Measurements from ENCODE around the gene IGSF21. TPM values are rescaled to one million over a fixed set of nuclear protein-coding genes. Genes with fewer than 3 reads are reported as not detected.

Gene IGSF21
- total and polyA plus RNA-seq, 7 experiments from 2014 or later, result not detected

DNA sequence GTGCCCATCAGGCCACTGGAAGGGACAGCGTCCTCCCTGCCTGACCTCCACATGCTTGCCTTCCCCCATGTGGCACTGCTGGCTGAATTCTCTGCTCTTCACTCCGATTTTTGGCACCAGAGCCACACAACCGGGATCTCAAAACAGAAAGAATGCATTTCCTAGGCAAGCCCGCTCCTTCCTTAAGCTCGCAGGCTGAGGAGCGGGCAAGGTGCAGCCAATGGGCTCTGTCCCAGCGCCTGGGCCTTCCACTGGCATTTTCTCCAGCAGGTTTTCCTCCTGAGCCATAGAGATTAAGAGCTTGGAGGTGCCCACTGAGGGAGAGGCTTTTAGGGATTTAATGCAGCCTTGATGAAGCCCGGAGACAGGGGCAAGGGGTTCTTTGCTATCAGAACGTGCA is 158.0 kb downstream of the IGSF21 start:
- ChIA-PET CTCF (no interaction called here), POLR2A (no interaction called here)
- no peaks in the 10 kb centered on the region for H3K4me1 ChIP-seq (ENCODE audit: control insufficient read depth in 2 of 2, insufficient read depth in 2 of 2, low read length in 2 of 2)
- Mint-ChIP-seq H3K36me3 (no peaks in the 10 kb centered on the region), H3K4me3 (no peak overlapping the region), H3K27me3 (peaks cover 0 to 64% (median 18%) of the 10 kb centered on the region in 5 donors), H3K4me1 (no peaks in the 10 kb centered on the region), H3K27ac (no peak overlapping the region), H3K9me3 (no peaks in the 10 kb centered on the region)
- intact Hi-C loops (cut with micrococcal nuclease), result no loop called here
- no peak overlapping the region for H3K4me3 ChIP-seq (ENCODE audit: low read length)
- ATAC-seq, result no peak
- H3K27ac ChIP-seq (ENCODE audit: low read depth, low read length), result no peak overlapping the region
- no peaks in the 10 kb centered on the region for H3K27me3 ChIP-seq (ENCODE audit: control insufficient read depth in 2 of 2, insufficient read depth in 2 of 2, low read length in 2 of 2)
- DNase-seq, result no peak
- no peaks in the 10 kb centered on the region for H3K36me3 ChIP-seq (ENCODE audit: control insufficient read depth in 2 of 3, insufficient read depth in 3 of 3, low read length in 3 of 3)
- no peaks in the 10 kb centered on the region for H3K9me3 ChIP-seq (ENCODE audit: control insufficient read depth in 2 of 3, low read length in 3 of 3)

- POLR2A ChIA-PET, result no interaction called here
- no peak overlapping the region for H3K27ac ChIP-seq (ENCODE audit: low read depth, low read length)
- Mint-ChIP-seq H3K36me3 (no peaks in the 10 kb centered on the region), H3K9me3 (peaks cover 0 to 4% (median 0%) of the 10 kb centered on the region in 11 donors), H3K4me1 (no peaks in the 10 kb centered on the region), H3K4me3 (no peak overlapping the region), H3K27ac (no peak overlapping the region), H3K27me3 (peaks cover 0 to 59% (median 18%) of the 10 kb centered on the region in 5 donors)
- no peaks in the 10 kb centered on the region for H3K9me3 ChIP-seq (ENCODE audit: control insufficient read depth in 2 of 3, low read length in 3 of 3)
- no peaks in the 10 kb centered on the region for H3K36me3 ChIP-seq (ENCODE audit: control insufficient read depth in 2 of 3, insufficient read depth in 3 of 3, low read length in 3 of 3)
- DNase-seq, result no peak
- CTCF ChIA-PET, result no interaction called here
- H3K4me1 ChIP-seq (ENCODE audit: control insufficient read depth in 2 of 2, insufficient read depth in 2 of 2, low read length in 2 of 2), result no peaks in the 10 kb centered on the region
- H3K27me3 ChIP-seq (ENCODE audit: control insufficient read depth in 2 of 2, insufficient read depth in 2 of 2, low read length in 2 of 2), result no peaks in the 10 kb centered on the region
- intact Hi-C loops (cut with micrococcal nuclease), result no loop called here
- no peak for ATAC-seq
- no peak overlapping the region for H3K4me3 ChIP-seq (ENCODE audit: low read length)
Observed at GRCh38 chr1:18266391-18266790, 158.8 kb downstream of the IGSF21 start.

- Histone ChIP-seq H3K27me3 (ENCODE audit: control insufficient read depth in 2 of 2, insufficient read depth in 2 of 2, low read length in 2 of 2) (no peaks in the 10 kb centered on the region), H3K9me3 (ENCODE audit: control insufficient read depth in 2 of 3, low read length in 3 of 3) (no peaks in the 10 kb centered on the region), H3K27ac (ENCODE audit: low read depth, low read length) (no peak overlapping the region), H3K4me3 (ENCODE audit: low read length) (no peak overlapping the region), H3K4me1 (ENCODE audit: control insufficient read depth in 2 of 2, insufficient read depth in 2 of 2, low read length in 2 of 2) (no peaks in the 10 kb centered on the region), H3K36me3 (ENCODE audit: control insufficient read depth in 2 of 3, insufficient read depth in 3 of 3, low read length in 3 of 3) (no peaks in the 10 kb centered on the region)
- ChIA-PET CTCF (no interaction called here), POLR2A (no interaction called here)
- H3K27me3 Mint-ChIP-seq, result peaks cover 0 to 62% (median 13%) of the 10 kb centered on the region in 5 donors
- no peaks in the 10 kb centered on the region for H3K36me3 Mint-ChIP-seq
- no peak overlapping the region for H3K27ac Mint-ChIP-seq
- DNase-seq (no peak), ATAC-seq (no peak)
- H3K9me3 Mint-ChIP-seq, result peaks cover 0 to 4% (median 0%) of the 10 kb centered on the region in 11 donors
- intact Hi-C loops (cut with micrococcal nuclease), result no loop called here
- H3K4me3 Mint-ChIP-seq, result no peak overlapping the region
- H3K4me1 Mint-ChIP-seq, result no peaks in the 10 kb centered on the region
Observed at GRCh38 chr1:18271336-18271735, 163.7 kb downstream of the IGSF21 start.

- no peak for ATAC-seq
- intact Hi-C loops (cut with micrococcal nuclease), result no loop called here
- no peak overlapping the region for H3K27ac ChIP-seq (ENCODE audit: low read depth, low read length)
- no peaks in the 10 kb centered on the region for H3K9me3 ChIP-seq (ENCODE audit: control insufficient read depth in 2 of 3, low read length in 3 of 3)
- no peak overlapping the region for H3K4me3 ChIP-seq (ENCODE audit: low read length)
- no peaks in the 10 kb centered on the region for H3K4me1 ChIP-seq (ENCODE audit: control insufficient read depth in 2 of 2, insufficient read depth in 2 of 2, low read length in 2 of 2)
- Mint-ChIP-seq H3K36me3 (no peaks in the 10 kb centered on the region), H3K9me3 (peaks cover 0 to 1% (median 0%) of the 10 kb centered on the region in 11 donors), H3K4me1 (peaks cover 0 to 2% (median 0%) of the 10 kb centered on the region in 7 donors), H3K27ac (no peak overlapping the region), H3K4me3 (no peak overlapping the region), H3K27me3 (peaks cover 0 to 62% (median 29%) of the 10 kb centered on the region in 5 donors)
- no peak for DNase-seq
- ChIA-PET CTCF (no interaction called here), POLR2A (no interaction called here)
- no peaks in the 10 kb centered on the region for H3K27me3 ChIP-seq (ENCODE audit: control insufficient read depth in 2 of 2, insufficient read depth in 2 of 2, low read length in 2 of 2)
- no peaks in the 10 kb centered on the region for H3K36me3 ChIP-seq (ENCODE audit: control insufficient read depth in 2 of 3, insufficient read depth in 3 of 3, low read length in 3 of 3)
Observed at GRCh38 chr1:18278946-18279345, 171.3 kb downstream of the IGSF21 start.

- Mint-ChIP-seq H3K4me1 (peaks cover 0 to 2% (median 0%) of the 10 kb centered on the region in 7 donors), H3K36me3 (no peaks in the 10 kb centered on the region), H3K4me3 (no peak overlapping the region), H3K27me3 (peaks cover 0 to 60% (median 34%) of the 10 kb centered on the region in 5 donors), H3K27ac (no peak overlapping the region), H3K9me3 (peaks cover 0 to 1% (median 0%) of the 10 kb centered on the region in 11 donors)
- intact Hi-C loops (cut with micrococcal nuclease), result no loop called here
- Histone ChIP-seq H3K4me1 (ENCODE audit: control insufficient read depth in 2 of 2, insufficient read depth in 2 of 2, low read length in 2 of 2) (no peaks in the 10 kb centered on the region), H3K9me3 (ENCODE audit: control insufficient read depth in 2 of 3, low read length in 3 of 3) (no peaks in the 10 kb centered on the region), H3K27me3 (ENCODE audit: control insufficient read depth in 2 of 2, insufficient read depth in 2 of 2, low read length in 2 of 2) (no peaks in the 10 kb centered on the region), H3K36me3 (ENCODE audit: control insufficient read depth in 2 of 3, insufficient read depth in 3 of 3, low read length in 3 of 3) (no peaks in the 10 kb centered on the region), H3K27ac (ENCODE audit: low read depth, low read length) (no peak overlapping the region), H3K4me3 (ENCODE audit: low read length) (no peak overlapping the region)
- no peak for ATAC-seq
- ChIA-PET POLR2A (no interaction called here), CTCF (no interaction called here)
- DNase-seq, result no peak
Observed at GRCh38 chr1:18279351-18280074, 171.9 kb downstream of the IGSF21 start.

GRCh38 chr1:18280956-18281355 is 173.4 kb downstream of the IGSF21 start:
- peaks cover 0 to 1% (median 0%) of the 10 kb centered on the region in 11 donors for H3K9me3 Mint-ChIP-seq
- no peaks in the 10 kb centered on the region for H3K36me3 Mint-ChIP-seq
- DNase-seq (no peak), ATAC-seq (no peak)
- no peak overlapping the region for H3K4me3 Mint-ChIP-seq
- no peaks in the 10 kb centered on the region for H3K4me1 ChIP-seq (ENCODE audit: control insufficient read depth in 2 of 2, insufficient read depth in 2 of 2, low read length in 2 of 2)
- H3K9me3 ChIP-seq (ENCODE audit: control insufficient read depth in 2 of 3, low read length in 3 of 3), result no peaks in the 10 kb centered on the region
- H3K36me3 ChIP-seq (ENCODE audit: control insufficient read depth in 2 of 3, insufficient read depth in 3 of 3, low read length in 3 of 3), result no peaks in the 10 kb centered on the region
- no peak overlapping the region for H3K27ac ChIP-seq (ENCODE audit: low read depth, low read length)
- H3K27ac Mint-ChIP-seq, result no peak overlapping the region
- POLR2A ChIA-PET, result no interaction called here
- H3K27me3 Mint-ChIP-seq, result peaks cover 0 to 56% (median 31%) of the 10 kb centered on the region in 5 donors
- no peaks in the 10 kb centered on the region for H3K27me3 ChIP-seq (ENCODE audit: control insufficient read depth in 2 of 2, insufficient read depth in 2 of 2, low read length in 2 of 2)
- CTCF ChIA-PET, result no interaction called here
- no peak overlapping the region for H3K4me3 ChIP-seq (ENCODE audit: low read length)
- intact Hi-C loops (cut with micrococcal nuclease), result no loop called here
- peaks cover 0 to 2% (median 0%) of the 10 kb centered on the region in 7 donors for H3K4me1 Mint-ChIP-seq
